Measurements from ENCODE around the gene SH2D6.
A peak's percentile ranks its signal among the peaks of the same experiment; 100 is the strongest.
"Not testable (repeated sequence)": the region's sequence is repeated elsewhere in the genome, so short reads cannot be mapped to it uniquely, and the experiment has no call there.

Gene SH2D6

DNA sequence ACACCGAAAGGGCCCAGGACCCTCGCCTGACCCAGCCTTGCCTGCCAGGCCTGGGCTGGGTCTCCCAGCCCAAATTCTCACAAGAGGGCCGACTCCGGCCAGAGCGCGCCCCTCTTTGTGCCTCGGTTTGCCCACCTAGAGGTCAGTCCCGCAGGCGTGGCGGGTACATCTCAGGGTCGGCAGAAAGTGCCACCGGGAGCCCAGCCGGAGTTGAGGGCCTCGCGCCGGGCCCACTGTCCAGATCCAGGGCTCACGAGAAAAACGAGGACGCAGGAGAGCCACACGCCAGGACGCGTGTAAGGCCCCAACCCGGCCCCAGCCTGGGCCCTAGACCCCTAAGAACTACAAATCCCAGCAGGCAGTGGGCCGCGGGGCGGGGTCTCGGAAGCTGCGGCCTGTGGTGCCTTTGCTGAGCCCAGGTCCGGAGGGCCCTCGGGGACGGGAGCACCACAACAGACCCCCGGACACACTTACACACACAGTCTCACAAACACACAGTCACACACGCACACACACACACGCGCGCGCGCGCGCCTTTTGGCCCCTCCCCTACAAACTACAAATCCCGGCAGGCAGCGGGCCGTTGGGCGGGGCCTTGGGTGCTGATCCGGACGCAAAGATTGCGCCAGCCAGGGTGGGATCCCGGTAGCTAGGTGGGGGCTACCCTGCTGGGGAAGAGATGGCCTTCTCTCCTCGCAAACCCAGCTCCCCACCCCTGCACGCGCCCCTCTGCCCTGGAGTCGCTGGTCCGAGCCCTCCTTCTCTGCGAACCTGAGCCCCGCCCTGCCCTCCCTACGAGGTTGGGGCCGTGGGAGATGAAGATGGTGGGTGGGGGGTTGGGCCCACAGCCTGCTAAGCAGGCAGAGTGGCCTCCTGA, at the start of gene SH2D6:
SH2D6 (plus strand) TSS at position 583 of the 877 bp plus-strand sequence. CDS start 10,752 bp downstream, outside the sequence.
- H3K4me3 Mint-ChIP-seq: peak within 1 kb of the TSS; percentile 91 to 95
- peak; percentile 82 to 88 for DNase-seq
- ATAC-seq: peak; percentile 88
- no peaks in the 10 kb centered on the region for H3K27me3 Mint-ChIP-seq
- no peaks in the 10 kb centered on the region for H3K9me3 Mint-ChIP-seq
- peak within 1 kb of the TSS; percentile 98 to 99 for H3K27ac Mint-ChIP-seq
- H3K4me1 Mint-ChIP-seq: peaks cover 53% of the 10 kb centered on the region

DNA sequence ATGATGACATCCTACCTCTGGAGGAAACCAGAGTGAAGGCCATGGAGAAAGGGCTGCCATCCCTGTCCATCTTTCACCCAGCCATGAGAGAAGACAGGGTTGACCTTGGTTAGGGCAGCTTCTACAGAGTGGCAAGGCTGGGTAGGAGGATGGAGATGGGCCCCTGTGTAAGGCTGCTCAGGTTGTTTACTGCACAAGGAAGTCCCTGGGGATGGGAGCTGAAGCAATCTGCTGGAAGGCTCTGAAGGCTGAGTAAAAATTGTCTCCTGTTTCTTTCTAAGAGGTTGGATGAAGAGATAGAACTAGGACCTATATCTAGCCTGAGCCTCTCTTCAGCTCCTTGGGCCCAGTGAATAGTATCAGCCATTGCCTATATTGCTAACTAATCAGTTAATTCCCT, 49.6 kb upstream of the SH2D6 start:
- H3K4me1 Mint-ChIP-seq: no peaks in the 10 kb centered on the region

DNA sequence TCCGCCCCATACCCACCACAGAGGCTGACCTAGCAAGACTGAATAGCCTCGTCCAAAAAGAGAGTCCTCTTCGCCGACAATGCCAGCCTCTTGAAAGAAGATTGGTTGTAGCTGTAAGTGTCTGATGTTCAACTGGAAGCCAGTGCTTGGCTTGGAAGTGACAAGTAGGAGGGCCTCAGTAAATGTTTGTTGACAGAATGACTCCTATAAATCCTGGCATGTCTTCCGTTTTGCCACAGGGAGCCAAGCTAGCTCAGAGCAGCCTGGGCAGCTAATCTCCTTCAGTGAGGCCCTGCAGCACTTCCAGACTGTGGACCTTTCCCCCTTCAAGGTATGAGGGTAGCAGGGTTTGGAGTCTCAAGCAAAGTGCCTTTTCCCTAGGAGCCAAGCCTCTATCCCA, 49.0 kb upstream of the SH2D6 start:
- Mint-ChIP-seq H3K4me3 (no peak overlapping the region), H3K9me3 (no peaks in the 10 kb centered on the region), H3K27ac (peak overlapping the region in 1 of 2 donors; percentile 19), H3K27me3 (no peaks in the 10 kb centered on the region), H3K4me1 (no peaks in the 10 kb centered on the region)
- ATAC-seq: no peak
- no peak for DNase-seq

More for the DNA sequence above, 49.6 kb upstream of the SH2D6 start:
- no peak for ATAC-seq
- H3K9me3 Mint-ChIP-seq: no peaks in the 10 kb centered on the region
- H3K27me3 Mint-ChIP-seq: no peaks in the 10 kb centered on the region
- H3K4me3 Mint-ChIP-seq: no peak overlapping the region
- DNase-seq: no peak
- H3K27ac Mint-ChIP-seq: no peak overlapping the region

DNA sequence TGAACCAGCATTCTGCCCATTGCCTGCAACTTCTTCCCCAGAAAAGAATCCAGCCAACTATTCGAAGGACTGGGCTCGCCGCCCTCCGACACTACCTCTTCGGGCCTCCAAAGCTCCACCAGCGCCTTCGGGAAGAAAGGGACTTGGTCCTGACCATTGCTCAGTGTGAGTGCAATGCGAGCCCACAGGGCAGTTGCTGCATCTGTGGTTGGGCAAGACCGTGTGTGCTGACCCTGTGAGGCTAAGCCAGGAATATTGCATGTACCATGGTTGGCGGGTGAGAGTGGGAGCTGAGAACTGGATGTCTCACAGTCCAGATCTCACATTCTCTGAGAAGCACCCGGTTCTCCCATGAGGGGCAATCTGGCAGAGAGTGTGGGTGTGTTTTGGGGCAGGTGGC, 47.5 kb upstream of the SH2D6 start:
- H3K4me3 Mint-ChIP-seq: no peak overlapping the region

DNA sequence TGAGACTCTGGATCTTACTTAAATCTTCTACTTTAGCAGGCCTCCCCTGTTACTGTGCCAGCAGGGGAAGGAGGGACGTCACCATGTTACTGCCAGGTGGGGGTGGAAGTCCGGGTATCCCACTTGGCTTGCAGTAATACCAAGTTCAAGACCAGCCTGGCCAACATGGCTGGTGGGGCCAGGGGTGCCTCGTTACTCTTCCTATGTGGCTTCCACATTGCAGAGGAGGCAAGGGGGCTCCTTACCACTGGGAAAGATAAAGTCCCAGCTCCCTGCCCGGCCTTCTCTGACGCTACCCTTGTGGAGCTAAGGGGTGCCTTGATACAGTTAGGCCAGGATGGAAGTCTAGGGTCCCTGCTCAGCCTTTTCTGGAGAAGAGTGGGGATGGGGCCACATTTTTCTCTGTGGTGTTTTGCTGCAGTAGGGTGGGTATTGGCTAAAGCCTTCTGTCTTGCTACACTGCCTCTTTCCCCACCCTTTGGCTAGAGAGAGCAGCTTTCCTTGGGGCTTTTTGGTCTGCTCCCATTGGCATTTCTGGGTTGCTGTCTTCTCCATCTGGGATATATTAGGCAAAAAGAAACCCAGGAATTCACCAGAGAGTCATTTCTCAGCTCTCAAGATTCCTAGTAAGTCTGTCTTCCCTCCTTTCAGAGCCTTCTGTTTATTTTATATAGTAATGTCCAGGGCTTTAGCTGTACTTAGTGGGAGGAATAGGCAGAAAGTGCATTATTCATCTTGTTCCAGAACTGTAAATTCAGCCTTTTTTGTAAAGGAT, 42.0 kb upstream of the SH2D6 start:
- H3K27ac Mint-ChIP-seq: no peak overlapping the region
- no peaks in the 10 kb centered on the region for H3K27me3 Mint-ChIP-seq
- ATAC-seq (no peak), DNase-seq (no peak)
- no peaks in the 10 kb centered on the region for H3K4me1 Mint-ChIP-seq
- no peak overlapping the region for H3K4me3 Mint-ChIP-seq
- peaks cover 0 to 9% of the 10 kb centered on the region in 2 donors for H3K9me3 Mint-ChIP-seq

More for the DNA sequence above, 47.5 kb upstream of the SH2D6 start:
- DNase-seq (no peak), ATAC-seq (no peak)
- no peaks in the 10 kb centered on the region for H3K27me3 Mint-ChIP-seq
- H3K9me3 Mint-ChIP-seq: no peaks in the 10 kb centered on the region
- no peak overlapping the region for H3K27ac Mint-ChIP-seq
- H3K4me1 Mint-ChIP-seq: no peaks in the 10 kb centered on the region

DNA sequence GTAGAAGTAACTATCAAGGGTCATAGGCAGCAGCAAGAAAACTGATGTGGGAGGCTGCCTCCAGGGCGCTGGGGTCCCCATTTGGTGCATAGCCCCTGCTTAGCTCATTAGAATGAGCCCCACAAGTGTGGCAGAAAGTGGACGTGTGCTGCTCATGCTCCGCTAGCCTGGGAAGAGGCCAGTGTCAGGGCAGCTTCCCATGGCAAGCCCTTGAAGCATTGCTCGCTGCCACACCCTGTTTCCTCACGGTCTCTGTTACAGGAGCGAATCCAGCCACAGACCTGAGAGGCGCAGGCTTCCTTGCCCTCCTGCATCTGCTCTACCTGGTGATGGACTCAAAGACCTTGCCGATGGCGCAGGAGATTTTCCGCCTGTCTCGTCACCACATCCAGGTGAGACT, 41.4 kb upstream of the SH2D6 start:
- no peak overlapping the region for H3K27ac Mint-ChIP-seq
- H3K27me3 Mint-ChIP-seq: no peaks in the 10 kb centered on the region
- no peaks in the 10 kb centered on the region for H3K4me1 Mint-ChIP-seq
- no peak for ATAC-seq
- H3K4me3 Mint-ChIP-seq: no peak overlapping the region
- H3K9me3 Mint-ChIP-seq: peaks cover 0 to 9% of the 10 kb centered on the region in 2 donors
- no peak for DNase-seq

DNA sequence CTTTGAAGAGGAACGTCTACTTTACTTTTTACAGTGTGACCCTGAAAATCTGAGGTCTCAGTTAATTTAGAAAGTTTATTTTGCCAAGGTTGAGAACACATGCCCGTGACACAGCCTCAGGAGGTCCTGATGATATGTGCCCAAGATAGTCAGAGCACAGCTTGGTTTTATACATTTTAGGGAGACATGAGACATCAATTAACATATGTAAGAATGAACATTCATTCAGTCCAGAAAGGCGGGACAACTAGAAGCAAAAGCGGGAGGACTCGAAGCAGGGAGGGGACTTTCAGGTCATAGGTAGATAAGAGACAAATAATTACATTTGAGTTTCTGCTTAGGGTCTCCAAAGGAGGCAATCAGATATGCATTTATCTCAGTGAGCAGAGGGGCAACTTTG, 40.3 kb upstream of the SH2D6 start:
- H3K27ac Mint-ChIP-seq: no peak overlapping the region
- ATAC-seq (no peak), DNase-seq (no peak)
- no peaks in the 10 kb centered on the region for H3K4me1 Mint-ChIP-seq
- peaks cover 0 to 9% of the 10 kb centered on the region in 2 donors for H3K9me3 Mint-ChIP-seq
- H3K4me3 Mint-ChIP-seq: no peak overlapping the region
- no peaks in the 10 kb centered on the region for H3K27me3 Mint-ChIP-seq

DNA sequence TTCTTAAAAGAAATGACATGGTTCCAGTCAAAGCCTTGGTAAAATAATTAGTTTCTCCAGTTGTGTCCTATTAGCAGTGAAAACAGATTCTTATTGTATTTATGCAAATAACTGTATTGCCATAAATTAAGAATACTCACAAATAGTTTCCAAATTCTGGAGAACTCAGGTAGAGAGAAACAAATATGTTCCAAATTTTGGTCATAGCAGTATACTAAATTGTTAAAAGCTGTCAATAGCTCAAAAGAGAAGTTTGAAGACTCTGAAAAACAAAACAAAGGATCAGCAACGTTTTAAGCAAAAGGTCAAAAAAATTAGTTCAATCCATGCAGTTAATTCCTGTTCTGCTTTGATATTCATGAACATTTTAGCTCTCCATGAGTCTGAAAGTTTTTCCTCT, 38.5 kb upstream of the SH2D6 start:
- Mint-ChIP-seq H3K4me1 (peaks cover 6% of the 10 kb centered on the region), H3K9me3 (peaks cover 0 to 9% of the 10 kb centered on the region in 2 donors), H3K27me3 (no peaks in the 10 kb centered on the region), H3K4me3 (no peak overlapping the region), H3K27ac (no peak overlapping the region)
- DNase-seq (no peak), ATAC-seq (no peak)

DNA sequence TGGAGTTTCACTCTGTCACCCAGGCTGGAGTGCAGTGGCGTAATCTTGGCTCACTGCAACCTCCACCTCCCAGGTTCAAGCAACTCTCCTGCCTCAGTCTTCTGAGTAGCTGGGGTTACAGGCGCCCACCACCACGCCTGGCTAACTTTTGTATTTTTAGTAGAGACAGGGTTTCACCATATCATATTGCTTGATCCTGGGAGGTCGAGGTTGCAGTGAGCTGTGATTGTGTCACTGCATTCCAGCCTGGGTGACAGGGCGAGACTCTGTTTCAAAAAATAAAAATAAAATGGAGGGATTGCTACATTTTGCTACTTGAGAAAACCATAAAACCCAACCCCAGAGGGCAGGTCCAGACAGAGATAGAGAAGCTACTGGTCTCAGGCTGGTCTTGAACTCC, 35.4 kb upstream of the SH2D6 start:
- not testable (repeated sequence) for H3K9me3 Mint-ChIP-seq, ATAC-seq, H3K4me3 Mint-ChIP-seq, H3K27me3 Mint-ChIP-seq, DNase-seq
- Mint-ChIP-seq H3K4me1 (peaks cover 10% of the 10 kb centered on the region), H3K27ac (peak overlapping the region in 1 of 2 donors; percentile 69)

DNA sequence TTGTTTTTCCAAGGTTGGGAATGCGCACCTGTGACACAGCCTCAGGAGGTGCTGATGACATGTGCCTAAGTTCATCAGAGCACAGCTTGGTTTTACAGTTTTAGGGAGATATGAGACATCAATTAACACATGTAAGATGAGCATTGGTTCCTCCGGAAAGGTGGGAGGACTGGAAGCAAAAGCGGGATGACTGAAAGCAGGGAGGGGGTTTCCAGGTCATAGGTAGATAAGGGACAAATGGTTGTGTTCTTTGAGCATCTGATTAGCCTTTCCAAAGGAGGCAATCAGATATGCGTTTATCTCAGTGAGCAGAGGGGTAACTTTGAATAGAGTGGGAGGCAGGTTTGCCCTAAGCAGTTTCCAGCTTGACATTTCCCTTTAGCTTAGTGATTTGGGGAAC, 34.7 kb upstream of the SH2D6 start:
- H3K27ac Mint-ChIP-seq: peak overlapping the region in 1 of 2 donors; percentile 38

DNA sequence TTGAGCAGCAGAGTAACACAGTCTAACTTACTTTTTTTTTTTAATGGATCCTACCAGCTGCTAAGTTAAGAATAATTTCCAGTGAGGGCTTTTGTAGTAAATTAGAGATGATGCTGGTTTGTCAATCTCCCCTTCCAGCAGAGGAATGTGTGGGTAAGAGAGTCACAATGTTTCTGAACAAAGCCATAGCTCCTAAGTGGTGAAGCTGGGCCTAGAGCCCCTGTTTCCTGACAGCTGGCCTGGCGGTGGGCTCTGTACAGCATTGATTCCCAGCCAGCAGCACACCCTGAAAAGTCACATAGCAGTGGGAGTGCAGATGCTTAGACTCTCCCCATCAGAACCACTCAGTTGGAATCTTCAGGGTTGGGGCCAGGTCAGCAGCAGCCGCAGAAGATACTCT, 32.8 kb upstream of the SH2D6 start:
- DNase-seq: no peak
- Mint-ChIP-seq H3K27me3 (no peaks in the 10 kb centered on the region), H3K4me3 (no peak overlapping the region), H3K4me1 (peaks cover 10% of the 10 kb centered on the region), H3K27ac (no peak overlapping the region), H3K9me3 (no peaks in the 10 kb centered on the region)
- no peak for ATAC-seq

More for the DNA sequence above, 34.7 kb upstream of the SH2D6 start:
- DNase-seq (no peak), ATAC-seq (no peak)
- H3K4me3 Mint-ChIP-seq: no peak overlapping the region
- no peaks in the 10 kb centered on the region for H3K27me3 Mint-ChIP-seq
- peaks cover 10% of the 10 kb centered on the region for H3K4me1 Mint-ChIP-seq
- peaks cover 0 to 3% of the 10 kb centered on the region in 2 donors for H3K9me3 Mint-ChIP-seq

DNA sequence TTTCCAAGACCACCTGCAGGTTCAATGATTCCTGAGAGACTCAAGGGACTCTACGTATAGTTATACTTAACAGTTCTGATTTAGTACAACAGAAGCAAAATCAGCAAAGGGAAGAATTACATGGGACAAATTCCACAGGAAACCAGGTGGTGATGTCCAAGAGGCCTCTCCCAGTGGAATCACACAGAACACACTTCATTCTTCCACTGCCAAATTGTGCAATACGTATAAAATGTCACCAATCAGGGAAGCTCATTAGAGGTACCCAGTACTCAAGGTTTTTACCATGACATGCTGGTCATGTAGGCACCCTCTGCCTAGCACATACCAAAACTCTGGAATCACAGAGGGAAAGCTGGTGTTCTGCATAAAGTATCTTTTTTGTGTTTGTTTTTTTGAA, 30.8 kb upstream of the SH2D6 start:
- no peak overlapping the region for H3K4me3 Mint-ChIP-seq
- H3K27me3 Mint-ChIP-seq: no peaks in the 10 kb centered on the region
- DNase-seq (no peak), ATAC-seq (no peak)
- H3K27ac Mint-ChIP-seq: no peak overlapping the region
- H3K9me3 Mint-ChIP-seq: no peaks in the 10 kb centered on the region
- H3K4me1 Mint-ChIP-seq: peaks cover 28% of the 10 kb centered on the region

DNA sequence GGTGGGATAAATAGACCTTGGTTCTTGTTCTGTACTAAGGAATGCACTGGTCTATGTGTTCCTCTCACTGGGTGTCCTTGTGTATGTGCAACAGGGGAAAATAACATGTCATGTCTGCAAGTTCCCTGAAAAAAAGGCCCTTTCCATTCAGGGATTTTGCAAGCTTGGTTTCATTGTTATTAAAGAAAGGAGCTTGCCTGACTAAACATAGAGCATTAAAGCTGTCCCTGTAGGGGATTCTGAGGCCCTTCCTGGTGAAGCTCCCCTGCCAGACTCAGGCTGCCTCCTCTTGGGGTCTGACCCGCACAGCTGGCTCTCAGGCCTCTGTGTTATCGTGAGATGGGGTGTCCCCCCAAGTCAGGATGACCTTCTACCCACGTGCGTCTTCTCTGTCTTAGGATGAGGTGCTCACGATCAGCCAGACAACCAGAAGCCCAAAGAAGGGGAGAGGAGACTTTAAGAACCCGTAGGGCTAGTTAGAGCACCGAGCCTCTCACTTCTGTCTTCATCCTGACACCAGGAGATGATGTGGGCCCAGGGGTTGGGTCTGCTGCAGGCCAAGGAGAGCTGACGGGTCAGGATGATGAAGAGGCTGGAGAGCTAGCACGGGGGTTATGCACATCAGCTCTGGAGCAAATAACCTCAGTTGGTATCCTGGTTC, 29.5 kb upstream of the SH2D6 start:
- no peaks in the 10 kb centered on the region for H3K9me3 Mint-ChIP-seq
- H3K4me1 Mint-ChIP-seq: peaks cover 28% of the 10 kb centered on the region
- DNase-seq (no peak), ATAC-seq (no peak)
- H3K27ac Mint-ChIP-seq: peak overlapping the region in 1 of 2 donors; percentile 34
- H3K4me3 Mint-ChIP-seq: no peak overlapping the region
- H3K27me3 Mint-ChIP-seq: no peaks in the 10 kb centered on the region

DNA sequence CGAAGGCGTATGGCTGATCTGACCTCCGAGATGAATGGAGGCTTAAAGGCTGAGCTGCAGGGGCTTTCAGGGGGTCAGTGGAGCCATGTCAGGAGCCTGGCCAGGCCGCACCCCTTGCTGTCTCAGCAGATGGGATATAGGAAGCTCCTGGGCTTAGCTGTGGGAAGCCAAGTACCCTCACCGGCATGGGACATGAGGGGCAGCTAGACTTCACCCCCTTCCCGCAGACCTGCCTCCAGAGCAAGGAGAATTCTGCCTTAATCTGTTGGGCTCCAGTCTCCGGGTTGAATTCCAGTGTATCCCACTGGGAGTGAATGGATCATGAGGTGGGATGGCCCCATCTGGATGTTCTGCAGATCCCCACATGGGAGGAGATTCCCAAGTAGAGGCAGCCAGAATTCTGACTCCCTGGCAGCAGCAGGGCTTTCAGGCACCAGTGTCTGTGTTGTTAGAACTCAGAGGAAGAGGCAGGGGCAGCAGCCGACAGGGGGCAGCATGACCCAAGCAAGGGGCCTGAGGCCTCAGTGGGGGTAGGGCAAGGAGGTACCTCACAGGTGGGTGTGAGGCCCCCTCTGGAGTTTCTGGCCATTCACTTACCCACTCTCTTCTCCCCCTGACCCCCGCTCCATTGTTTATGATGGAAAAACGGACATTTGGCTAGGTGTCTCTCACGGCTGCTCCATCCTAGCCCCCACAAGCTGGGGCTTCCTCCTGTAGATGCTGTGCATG, 27.4 kb upstream of the SH2D6 start:
- Mint-ChIP-seq H3K4me1 (peaks cover 18% of the 10 kb centered on the region), H3K9me3 (no peaks in the 10 kb centered on the region), H3K27ac (no peak overlapping the region), H3K4me3 (no peak overlapping the region), H3K27me3 (no peaks in the 10 kb centered on the region)
- ATAC-seq: peak; percentile 83
- peak; percentile 66 to 72 for DNase-seq

DNA sequence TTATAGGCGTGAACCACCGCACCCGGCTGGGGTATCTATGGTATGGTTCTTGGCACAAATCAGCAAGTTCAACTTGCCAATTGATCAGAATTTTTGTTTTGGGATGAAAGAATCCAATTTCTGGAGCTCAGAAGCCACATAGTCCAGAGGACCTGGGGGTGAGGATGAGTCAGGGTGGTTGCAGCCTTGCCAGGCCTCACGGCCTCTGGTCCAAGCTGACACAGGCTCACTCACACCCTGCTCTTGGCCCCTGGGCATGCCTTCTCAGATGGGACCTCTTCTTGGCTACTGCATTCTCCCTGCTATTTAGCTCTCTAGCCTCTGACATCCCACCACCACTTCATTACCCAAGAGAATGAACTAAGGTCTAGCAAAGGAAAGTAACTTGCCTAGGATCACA, 24.7 kb upstream of the SH2D6 start:
- Mint-ChIP-seq H3K27ac (peak overlapping the region in 1 of 2 donors; percentile 45), H3K4me1 (peaks cover 29% of the 10 kb centered on the region), H3K9me3 (no peaks in the 10 kb centered on the region), H3K27me3 (no peaks in the 10 kb centered on the region), H3K4me3 (no peak overlapping the region)
- ATAC-seq (no peak), DNase-seq (no peak)
